Ishikawa (cell line): ENCODE measurements around the gene PLCL1.

Source experiments
- CEBPB ChIP-seq: IDR thresholded peaks from 2 replicates; pipeline ENCODE4 v1.6.1; 2012
- CREB1 ChIP-seq: IDR thresholded peaks from 2 replicates; pipeline ENCODE4 v1.6.1; 2012; ENCODE audit warnings: low read depth
- EGR1 ChIP-seq: IDR thresholded peaks from 2 replicates; pipeline ENCODE4 v1.6.1; 2012
- EP300 ChIP-seq: IDR thresholded peaks from 2 replicates; pipeline ENCODE4 v1.6.1; 2012; ENCODE audit warnings: borderline replicate concordance
- FOXM1 ChIP-seq: IDR thresholded peaks from 2 replicates; pipeline ENCODE4 v1.6.1; 2012; ENCODE audit warnings: low read depth, borderline replicate concordance
- MAX ChIP-seq: IDR thresholded peaks from 2 replicates; pipeline ENCODE4 v1.6.1; 2012
- NFIC ChIP-seq: IDR thresholded peaks from 2 replicates; pipeline ENCODE4 v1.6.1; 2012
- RAD21 ChIP-seq: IDR thresholded peaks from 2 replicates; pipeline ENCODE4 v1.6.1; 2012; ENCODE audit warnings: low read depth
- REST ChIP-seq: IDR thresholded peaks from 2 replicates; pipeline ENCODE4 v1.6.1; 2012; ENCODE audit warnings: low read depth, mild to moderate bottlenecking
- TAF1 ChIP-seq: IDR thresholded peaks from 2 replicates; pipeline ENCODE4 v1.6.1; 2012; ENCODE audit warnings: low read depth, mild to moderate bottlenecking
- TCF12 ChIP-seq: IDR thresholded peaks from 2 replicates; pipeline ENCODE4 v1.6.1; 2012; ENCODE audit warnings: low read depth
- TEAD4 ChIP-seq: IDR thresholded peaks from 2 replicates; pipeline ENCODE4 v1.6.1; 2012
- USF1 ChIP-seq: IDR thresholded peaks from 2 replicates; pipeline ENCODE4 v1.6.1; 2012
- YY1 ChIP-seq: IDR thresholded peaks from 2 replicates; pipeline ENCODE4 v1.6.1; 2012; ENCODE audit warnings: low read depth
- ZBTB7A ChIP-seq: IDR thresholded peaks from 2 replicates; pipeline ENCODE4 v1.6.1; 2012; ENCODE audit warnings: low read depth

The PLCL1 gene

GRCh38 chr2:198084156-198084555 lies 279.8 kb downstream of the PLCL1 start:
- TF ChIP-seq REST (no peak), NFIC (no peak), CREB1 (no peak), EGR1 (no peak), USF1 (no peak), TEAD4 (no peak)

GRCh38 chr2:198096002-198096401 lies 291.6 kb downstream of the PLCL1 start:
- TF ChIP-seq ZBTB7A (no peak), FOXM1 (no peak), MAX (no peak), REST (no peak), USF1 (no peak)

- no peak for TF ChIP-seq NFIC
- no peak for TF ChIP-seq RAD21
- TF ChIP-seq ZBTB7A, result no peak
- TF ChIP-seq CEBPB, result no peak
- no peak for TF ChIP-seq YY1
- TF ChIP-seq EGR1, result no peak
- no peak for TF ChIP-seq FOXM1
- TF ChIP-seq MAX, result no peak
- no peak for TF ChIP-seq CREB1
- no peak for TF ChIP-seq USF1
- no peak for TF ChIP-seq REST
- no peak for TF ChIP-seq TCF12
- no peak for TF ChIP-seq TEAD4
- TF ChIP-seq EP300, result no peak
Observed at GRCh38 chr2:198096965-198097364, 292.6 kb downstream of the PLCL1 start.

GRCh38 chr2:198097630-198098029 lies 293.2 kb downstream of the PLCL1 start:
- TF ChIP-seq MAX (no peak), EGR1 (no peak), TAF1 (no peak), YY1 (no peak), TCF12 (no peak), CREB1 (no peak), RAD21 (no peak), NFIC (no peak), EP300 (no peak), CEBPB (no peak), ZBTB7A (no peak), FOXM1 (no peak), USF1 (no peak), REST (no peak), TEAD4 (no peak)
